Peyer's patch (tissue), 4 donors: ENCODE results near the gene DIS3L2. TPM values are rescaled to one million over a fixed set of nuclear protein-coding genes. Genes with fewer than 3 reads are reported as not detected.
"Not testable (repeated sequence)": the region's sequence is repeated elsewhere in the genome, so short reads cannot be mapped to it uniquely, and the experiment has no call there.

ENCODE experiments used
- DNase-seq, 3 donors: peaks; one replicate each; pipeline ENCODE4 v3.0.0-alpha.2; 2017 to 2019
- H3K27ac ChIP-seq, 4 donors: fragments of 200-600 bp; sonication (generic); one replicate each; pipeline ENCODE4 v1.5.1; 2016 to 2019
- H3K27me3 ChIP-seq, 2 donors: fragments of 200-600 bp; sonication (generic); one replicate each; pipeline ENCODE4 v1.5.1; 2019
- H3K36me3 ChIP-seq, 3 donors: fragments of 200-600 bp; sonication (generic); one replicate each; pipeline ENCODE4 v1.5.1; 2016 to 2019
- H3K4me1 ChIP-seq, 4 donors: fragments of 200-600 bp; sonication (generic); one replicate each; pipeline ENCODE4 v1.5.1; 2016 to 2019
- H3K4me3 ChIP-seq, 4 donors: fragments of 200-600 bp; sonication (generic); 1 replicate in 3 of 4; 2 replicates in 1 of 4; pipeline ENCODE4 v1.5.1; 2016 to 2019; ENCODE audit warnings: mild to moderate bottlenecking in 1 of 4
- H3K9me3 ChIP-seq, 4 donors: fragments of 200-600 bp; sonication (generic); one replicate each; pipeline ENCODE4 v1.5.1; 2016 to 2019; ENCODE audit warnings: mild to moderate bottlenecking in 1 of 4
- POLR2A ChIP-seq, 2 donors: fragments of 450-650 bp; IDR thresholded peaks; one replicate each; pipeline ENCODE4 v1.5.1; 2017; ENCODE audit warnings: antibody characterized with exemption in 2 of 2, mild to moderate bottlenecking in 2 of 2, moderate library complexity in 2 of 2
- small RNA-seq, 2 donors: library from RNA; depleted of rRNA; stranded (forward); fragments of <200 nt; gene quantifications; one replicate each; pipeline ENCODE3, GENCODE V24; 2016
- total RNA-seq, 4 donors: library from RNA; depleted of rRNA; stranded (reverse); fragments of >200 nt; gene quantifications; one replicate each; pipeline ENCODE4 v1.1.0, GENCODE V29; 2016
- TF ChIP-seq, protein P1 (sequence below), 6 experiments: fragments of 450-650 bp in 4 of 6; fragments of 200-600 bp in 2 of 6; sonication (generic) in 1 of 6; IDR thresholded peaks; one replicate each; pipeline ENCODE4 v1.5.1; 2017 to 2019; ENCODE audit warnings: antibody characterized with exemption in 6 of 6, mild to moderate bottlenecking in 3 of 6, moderate library complexity in 1 of 6

DIS3L2 gene
- total RNA-seq, 4 donors from 2014 or later: 26.4 to 147 (median 58.3) TPM

DNA sequence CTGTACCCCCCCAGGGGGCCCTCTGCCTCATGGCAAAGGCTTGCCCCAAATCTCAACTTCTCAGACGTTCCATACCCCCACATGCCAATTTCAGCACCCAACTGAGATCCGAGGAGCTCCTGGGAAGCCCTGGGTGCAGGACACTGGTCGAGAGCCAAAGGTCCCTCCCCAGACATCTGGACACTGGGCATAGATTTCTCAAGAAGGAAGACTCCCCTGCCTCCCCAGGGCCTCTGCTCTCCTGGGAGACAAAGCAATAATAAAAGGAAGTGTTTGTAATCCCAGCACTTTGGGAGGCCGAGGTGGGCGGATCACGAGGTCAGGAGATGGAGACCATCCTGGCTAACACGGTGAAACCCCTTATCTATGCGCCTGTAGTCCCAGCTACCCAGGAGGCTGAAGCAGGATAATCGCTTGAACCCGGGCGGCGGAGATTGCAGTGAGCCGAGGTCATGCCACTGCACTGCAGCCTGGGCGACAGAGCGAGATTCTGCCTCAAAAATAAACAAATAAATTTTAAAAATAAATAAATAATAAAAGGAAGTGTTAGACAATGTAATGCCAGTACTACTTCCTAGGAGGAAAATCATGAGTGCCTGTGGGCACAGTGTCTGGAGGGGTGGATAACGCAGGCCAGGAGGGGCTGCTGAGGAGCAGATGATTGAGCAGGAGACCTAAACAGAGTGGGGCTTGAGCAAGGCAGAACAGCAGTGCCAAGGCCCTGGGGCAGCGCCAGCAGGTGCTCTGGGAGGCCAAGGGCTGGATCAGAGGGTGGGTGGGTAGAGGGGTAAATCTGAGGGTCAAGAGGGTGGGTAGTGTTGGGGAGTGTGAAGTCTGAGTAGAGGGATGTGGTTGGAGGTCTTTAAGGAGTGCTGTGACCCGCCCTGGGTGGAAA is 421.1 kb downstream of the DIS3L2 start:
- Histone ChIP-seq H3K4me3 (no peak overlapping the region), H3K27ac (no peak overlapping the region), H3K27me3 (peaks cover 0 to 5% of the 10 kb centered on the region in 2 donors), H3K36me3 (no peaks in the 10 kb centered on the region), H3K9me3 (no peaks in the 10 kb centered on the region), H3K4me1 (peaks cover 0 to 15% (median 0%) of the 10 kb centered on the region in 4 donors)
- no peak for DNase-seq
- no peak for TF ChIP-seq POLR2A (IDR thresholded peaks at IDR 0.05)
- TF ChIP-seq, protein P1, sequence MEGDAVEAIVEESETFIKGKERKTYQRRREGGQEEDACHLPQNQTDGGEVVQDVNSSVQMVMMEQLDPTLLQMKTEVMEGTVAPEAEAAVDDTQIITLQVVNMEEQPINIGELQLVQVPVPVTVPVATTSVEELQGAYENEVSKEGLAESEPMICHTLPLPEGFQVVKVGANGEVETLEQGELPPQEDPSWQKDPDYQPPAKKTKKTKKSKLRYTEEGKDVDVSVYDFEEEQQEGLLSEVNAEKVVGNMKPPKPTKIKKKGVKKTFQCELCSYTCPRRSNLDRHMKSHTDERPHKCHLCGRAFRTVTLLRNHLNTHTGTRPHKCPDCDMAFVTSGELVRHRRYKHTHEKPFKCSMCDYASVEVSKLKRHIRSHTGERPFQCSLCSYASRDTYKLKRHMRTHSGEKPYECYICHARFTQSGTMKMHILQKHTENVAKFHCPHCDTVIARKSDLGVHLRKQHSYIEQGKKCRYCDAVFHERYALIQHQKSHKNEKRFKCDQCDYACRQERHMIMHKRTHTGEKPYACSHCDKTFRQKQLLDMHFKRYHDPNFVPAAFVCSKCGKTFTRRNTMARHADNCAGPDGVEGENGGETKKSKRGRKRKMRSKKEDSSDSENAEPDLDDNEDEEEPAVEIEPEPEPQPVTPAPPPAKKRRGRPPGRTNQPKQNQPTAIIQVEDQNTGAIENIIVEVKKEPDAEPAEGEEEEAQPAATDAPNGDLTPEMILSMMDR (IDR thresholded peaks at IDR 0.05): no peak

DNA sequence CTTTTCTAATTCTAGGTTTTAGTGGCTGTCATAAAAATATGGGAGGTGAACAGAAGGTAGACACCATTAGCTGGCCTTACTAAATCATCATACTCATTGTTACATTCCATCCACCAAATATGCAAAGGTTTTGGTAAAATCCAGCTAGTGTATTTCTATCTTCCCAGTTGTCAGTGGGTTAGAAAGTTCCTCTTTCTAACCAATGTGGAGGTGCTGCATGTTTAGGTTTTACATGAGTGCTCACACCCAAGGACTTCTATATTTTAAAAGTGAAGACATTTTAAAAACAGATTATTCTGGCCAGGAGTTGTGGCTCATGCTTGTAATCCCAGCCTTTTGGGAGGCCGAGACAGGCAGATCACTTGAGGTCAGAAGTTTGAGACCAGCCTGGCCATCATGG is 423.0 kb downstream of the DIS3L2 start:
- Histone ChIP-seq H3K4me3 (no peak overlapping the region), H3K27me3 (peaks cover 0 to 17% of the 10 kb centered on the region in 2 donors), H3K4me1 (peaks cover 0 to 22% (median 0%) of the 10 kb centered on the region in 4 donors), H3K27ac (no peak overlapping the region), H3K36me3 (no peaks in the 10 kb centered on the region), H3K9me3 (no peaks in the 10 kb centered on the region)
- DNase-seq: no peak
- no peak for TF ChIP-seq POLR2A (IDR thresholded peaks at IDR 0.05)
- TF ChIP-seq, protein P1 (IDR thresholded peaks at IDR 0.05): no peak

DNA sequence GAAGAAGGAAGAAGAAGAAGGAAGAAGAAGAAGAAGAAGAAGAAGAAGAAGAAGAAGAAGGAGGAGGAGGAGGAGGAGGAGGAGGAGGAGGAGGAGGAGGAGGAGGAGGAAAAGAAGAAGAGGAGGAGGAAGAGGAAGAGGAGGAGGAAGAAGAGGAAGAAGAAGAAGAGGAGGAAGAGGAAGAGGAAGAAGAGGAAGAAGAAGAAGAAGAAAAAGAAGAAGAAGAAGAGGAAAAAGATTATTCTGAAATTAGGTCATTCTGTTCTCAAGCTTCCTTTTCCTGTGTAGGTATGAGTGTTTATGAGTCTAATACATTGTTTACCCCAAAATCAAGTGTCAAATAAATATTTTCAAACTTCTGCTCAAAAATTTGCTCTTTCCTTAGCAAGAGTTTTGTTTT is 423.5 kb downstream of the DIS3L2 start:
- H3K4me1 ChIP-seq: peaks cover 0 to 22% (median 0%) of the 10 kb centered on the region in 4 donors
- H3K27me3 ChIP-seq: peaks cover 0 to 17% of the 10 kb centered on the region in 2 donors
- H3K36me3 ChIP-seq, DNase-seq, H3K27ac ChIP-seq, H3K4me3 ChIP-seq, H3K9me3 ChIP-seq: not testable (repeated sequence)

DNA sequence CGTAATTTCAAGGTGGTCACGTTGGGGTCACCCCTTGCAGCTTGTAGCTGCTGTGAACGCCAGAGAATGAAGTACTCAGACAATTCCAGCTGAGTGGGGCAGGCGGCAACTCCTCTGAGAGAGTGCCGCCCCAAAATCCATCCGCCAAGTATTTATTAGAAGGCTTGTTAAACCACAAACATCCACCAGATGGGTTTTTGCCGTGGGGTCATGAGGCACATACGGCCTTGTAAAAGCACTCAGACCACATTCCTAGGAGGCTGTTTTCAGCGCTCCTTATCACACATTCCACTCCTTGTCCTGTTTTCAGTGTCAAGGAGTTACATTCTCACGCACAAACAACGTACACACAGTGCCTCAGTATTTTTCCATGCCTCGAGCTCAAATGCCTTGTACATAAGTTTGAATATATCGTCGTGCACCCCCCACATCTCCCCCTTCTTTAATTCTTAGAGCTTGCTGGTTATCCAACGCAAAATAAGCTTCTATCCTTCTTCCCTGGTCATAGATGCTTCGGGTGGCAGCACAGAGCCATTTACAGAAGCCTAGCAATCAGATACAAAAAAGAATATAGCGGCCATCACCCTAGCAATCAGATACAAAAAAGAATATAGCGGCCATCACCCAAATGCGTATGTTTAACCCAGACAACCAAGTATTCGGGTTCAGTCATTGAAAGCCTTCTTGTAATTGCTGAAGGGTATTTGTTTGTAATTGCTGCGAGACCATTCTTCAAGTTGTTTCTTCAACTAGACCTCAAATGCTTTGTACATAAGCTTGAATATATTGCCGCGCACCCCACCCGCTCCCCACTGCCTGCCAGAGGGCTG is 424.4 kb downstream of the DIS3L2 start:
- Histone ChIP-seq H3K27me3 (peaks cover 0 to 17% of the 10 kb centered on the region in 2 donors), H3K27ac (peak overlapping the region in 2 of 4 donors; percentile 22 to 58), H3K9me3 (no peaks in the 10 kb centered on the region), H3K36me3 (no peaks in the 10 kb centered on the region), H3K4me1 (peaks cover 0 to 22% (median 0%) of the 10 kb centered on the region in 4 donors), H3K4me3 (peak overlapping the region in 2 of 4 donors; percentile 14 to 21)
- no peak for DNase-seq
- TF ChIP-seq, protein P1 (IDR thresholded peaks at IDR 0.05): no peak
- TF ChIP-seq POLR2A (IDR thresholded peaks at IDR 0.05): no peak

DNA sequence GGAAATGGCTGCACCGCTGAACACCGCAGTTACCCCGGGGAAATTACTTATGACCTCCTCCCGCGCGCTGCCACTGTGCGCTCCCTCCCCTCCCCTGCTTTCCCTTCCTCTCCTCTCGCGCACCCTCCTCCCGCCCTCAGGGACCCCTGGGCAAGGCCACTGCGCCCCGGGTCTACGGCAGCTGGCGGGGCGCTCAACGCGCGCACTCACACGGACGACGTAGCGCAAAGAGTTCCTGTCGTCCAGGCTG is 424.9 kb downstream of the DIS3L2 start:
- no peak for DNase-seq
- Histone ChIP-seq H3K4me3 (peak overlapping the region in 2 of 4 donors; percentile 14 to 21), H3K27ac (peak overlapping the region in 2 of 4 donors; percentile 22 to 58), H3K27me3 (peaks cover 0 to 17% of the 10 kb centered on the region in 2 donors), H3K36me3 (no peaks in the 10 kb centered on the region), H3K4me1 (peaks cover 0 to 22% (median 0%) of the 10 kb centered on the region in 4 donors), H3K9me3 (no peaks in the 10 kb centered on the region)
- TF ChIP-seq, protein P1 (IDR thresholded peaks at IDR 0.05): no peak
- TF ChIP-seq POLR2A (IDR thresholded peaks at IDR 0.05): no peak

Small RNA genes within 50 kb of the gene (small RNA-seq; reads per million reads assigned to genes)
- gene AC068134.3 (0 reads per million in 2 donors), gene AC068134.4 (0 reads per million in 2 donors), gene MIR562 (0 reads per million in 2 donors)

Other genes with a start within 250 kb of the DIS3L2 start
- gene PDE6D, start 180.4 kb upstream of the DIS3L2 start, total RNA-seq: 10 to 100 TPM; 20.0 to 59.4 (median 25.7) TPM
- gene COPS7B, start 175.3 kb upstream of the DIS3L2 start, total RNA-seq: 100 to 1,000 TPM in 1 of 4 donors, 10 to 100 TPM in 3; 33.5 to 217 (median 43.4) TPM
- gene NPPC, start 35.3 kb upstream of the DIS3L2 start, total RNA-seq: not detected